Fibroblast of mammary gland (primary cell): Measurements from ENCODE around the gene TSPAN4.

Experiments used
- DNase-seq: peaks from one replicate; pipeline ENCODE4 v3.0.0-alpha.2; 2010; ENCODE audit warnings: low read depth
- H3K4me3 ChIP-seq: 2 replicates; pipeline ENCODE4 v1.5.1; 2011; ENCODE audit warnings: low read depth, mild to moderate bottlenecking, low read length, moderate library complexity; ENCODE audit not compliant: control insufficient read depth
- CTCF ChIP-seq: conservative IDR thresholded peaks from 2 replicates; pipeline ENCODE4 v1.5.1; 2011; ENCODE audit warnings: low read depth, low read length, inconsistent platforms; ENCODE audit not compliant: control insufficient read depth, insufficient read depth

TSPAN4 gene

GRCh38 chr11:802018-802617, 40.5 kb upstream of the TSPAN4 start:
- H3K4me3 ChIP-seq, result no peak overlapping the region
- DNase-seq, result no peak
- TF ChIP-seq CTCF, result no peak

- no peak for TF ChIP-seq CTCF
- DNase-seq, result no peak
These were observed 39.8 kb upstream of the TSPAN4 start for GRCh38 chr11:802693-803466.

GRCh38 chr11:803467-803742, 39.2 kb upstream of the TSPAN4 start:
- no peak for DNase-seq
- peak overlapping the region; percentile 63 for H3K4me3 ChIP-seq
- TF ChIP-seq CTCF, result no peak

More at GRCh38 chr11:802693-803466, 39.8 kb upstream of the TSPAN4 start:
- no peak overlapping the region for H3K4me3 ChIP-seq

- no peak for TF ChIP-seq CTCF
- H3K4me3 ChIP-seq, result peak overlapping the region; percentile 63
- no peak for DNase-seq
These were observed 38.7 kb upstream of the TSPAN4 start for GRCh38 chr11:803770-804598.

- no peak for DNase-seq
- H3K4me3 ChIP-seq, result peak overlapping the region; percentile 63
- no peak for TF ChIP-seq CTCF
These were observed 38.1 kb upstream of the TSPAN4 start for GRCh38 chr11:804599-804964.

GRCh38 chr11:808427-809286, 34.0 kb upstream of the TSPAN4 start:
- no peak for TF ChIP-seq CTCF
- peak overlapping the region; percentile 92 for H3K4me3 ChIP-seq
- peak; percentile 88 for DNase-seq
